Brain (organoid and tissue), 1 donor: ENCODE results near the gene MS4A15. TPM values are rescaled to one million over a fixed set of nuclear protein-coding genes. Genes with fewer than 3 reads are reported as not detected.

ENCODE experiments used
- polyA plus RNA-seq: library from polyadenylated mRNA; stranded (reverse); fragments of 350-450 nt; fragmentation: Illumina TruSeq; extraction: RNeasy Lipid Tissue Mini Kit (QIAGEN cat#74804); gene quantifications from one replicate; pipeline ENCODE4 v1.2.3, GENCODE V29; 2015; ENCODE audit warnings: low read depth, low replicate concordance; ENCODE audit not compliant: insufficient read depth

Gene MS4A15
- polyA plus RNA-seq, 1 donor from 2014 or later, result not detected

Other genes starting within 250 kb of the MS4A15 start
- gene MS4A13, start 241.5 kb upstream of the MS4A15 start, polyA plus RNA-seq, result not detected
- gene MS4A8, start 57.3 kb upstream of the MS4A15 start, polyA plus RNA-seq, result 232 TPM
- not detected for gene MS4A18, start 32.1 kb upstream of the MS4A15 start, polyA plus RNA-seq
- not detected for gene MS4A10, start 28.5 kb downstream of the MS4A15 start, polyA plus RNA-seq
- gene CCDC86, start 85.2 kb downstream of the MS4A15 start, polyA plus RNA-seq, result 32.3 TPM
- 1.3 TPM for gene PTGDR2, start 99.1 kb downstream of the MS4A15 start, polyA plus RNA-seq
- 1.0 TPM for gene ZP1, start 110.7 kb downstream of the MS4A15 start, polyA plus RNA-seq
- gene PRPF19, start 149.7 kb downstream of the MS4A15 start, polyA plus RNA-seq, result 200 TPM
- gene TMEM109, start 157.3 kb downstream of the MS4A15 start, polyA plus RNA-seq, result 69.7 TPM
- gene TMEM132A, start 167.6 kb downstream of the MS4A15 start, polyA plus RNA-seq, result 113 TPM
- 11.9 TPM for gene SLC15A3, start 195.3 kb downstream of the MS4A15 start, polyA plus RNA-seq
- 0.63 TPM for gene CD6, start 214.8 kb downstream of the MS4A15 start, polyA plus RNA-seq